Measurements from ENCODE around the gene TEX11. TPM values are rescaled to one million over a fixed set of nuclear protein-coding genes. Genes with fewer than 3 reads are reported as not detected.
"Not testable (repeated sequence)": the region's sequence is repeated elsewhere in the genome, so short reads cannot be mapped to it uniquely, and the experiment has no call there.

Gene TEX11
- total and polyA plus RNA-seq, 2 of the 13 experiments (the other 11 are each of a cell fraction or from before 2014, with no cell fraction given) = not detected

GRCh38 chrX:70727961-70728360 is 180.6 kb downstream of the TEX11 start:
- in situ Hi-C loops (cut with HindIII; ENCODE audit: extremely low pct_ligation_motif_present, low pct_unique_long_range_greater_than_20kb); FAIRE-seq; H3K79me2 ChIP-seq (ENCODE audit: insufficient read depth, low read length); CTCF ChIA-PET (ENCODE audit: low intra/inter-chr PET ratio, low total read pairs); DNase-seq (ENCODE audit: low spot score); H3K27ac ChIP-seq (ENCODE audit: extremely low read length, insufficient read depth, low read length); H3K36me3 ChIP-seq (replicated peaks in 1 of 2; ENCODE audit: control insufficient read depth in 1 of 2, insufficient read depth in 2 of 2, low read length in 2 of 2); intact Hi-C loops (cut with micrococcal nuclease; ENCODE audit: unreplicated experiment); H4K20me1 ChIP-seq (ENCODE audit: insufficient read depth, low read length); BruUV-seq (replicated peaks); ATAC-seq; H3K4me2 ChIP-seq (ENCODE audit: low read depth, low read length); POLR2A ChIA-PET; H3K27me3 ChIP-seq (ENCODE audit: control insufficient read depth in 1 of 2, insufficient read depth in 2 of 2, low read length in 2 of 2); H2AFZ ChIP-seq (ENCODE audit: low read length); H3K9me3 ChIP-seq (ENCODE audit: low read length); H3K4me1 ChIP-seq (ENCODE audit: insufficient read depth, low read length); H3K4me3 ChIP-seq (replicated peaks in 1 of 3; ENCODE audit: insufficient read depth in 1 of 3, low read depth in 2 of 3, low read length in 3 of 3); H3K9ac ChIP-seq (ENCODE audit: insufficient read depth, low read depth, low read length): not testable (repeated sequence)
- WGBS (ENCODE audit: low lambda C conversion rate) = no CpG with 5 or more reads among the region's 1 CpG

- no TSS peak for BruUV-seq (replicated peaks)
- in situ Hi-C loops (cut with HindIII; ENCODE audit: extremely low pct_ligation_motif_present, low pct_unique_long_range_greater_than_20kb) (no loop called here), intact Hi-C loops (cut with micrococcal nuclease; ENCODE audit: unreplicated experiment) (no loop called here)
- DNase-seq (ENCODE audit: low spot score) (no peak), ATAC-seq (no peak), FAIRE-seq (no peak)
- Histone ChIP-seq H3K4me3 (replicated peaks in 1 of 3; ENCODE audit: insufficient read depth in 1 of 3, low read depth in 2 of 3, low read length in 3 of 3) (no peak overlapping the region), H3K9ac (ENCODE audit: insufficient read depth, low read depth, low read length) (no peak overlapping the region), H3K27ac (ENCODE audit: extremely low read length, insufficient read depth, low read length) (no peak overlapping the region), H2AFZ (ENCODE audit: low read length) (no peak overlapping the region), H3K9me3 (ENCODE audit: low read length) (no peaks in the 10 kb centered on the region), H3K79me2 (ENCODE audit: insufficient read depth, low read length) (no peaks in the 10 kb centered on the region), H3K4me1 (ENCODE audit: insufficient read depth, low read length) (no peaks in the 10 kb centered on the region), H4K20me1 (ENCODE audit: insufficient read depth, low read length) (no peaks in the 10 kb centered on the region), H3K36me3 (replicated peaks in 1 of 2; ENCODE audit: control insufficient read depth in 1 of 2, insufficient read depth in 2 of 2, low read length in 2 of 2) (no peaks in the 10 kb centered on the region), H3K27me3 (ENCODE audit: control insufficient read depth in 1 of 2, insufficient read depth in 2 of 2, low read length in 2 of 2) (no peaks in the 10 kb centered on the region), H3K4me2 (ENCODE audit: low read depth, low read length) (no peak overlapping the region)
- ChIA-PET POLR2A (no interaction called here), CTCF (ENCODE audit: low intra/inter-chr PET ratio, low total read pairs) (no interaction called here)
- 0% methylated on average over 2 of the region's 2 CpGs for WGBS (ENCODE audit: low lambda C conversion rate)
- no peak for TF ChIP-seq STAT6 (CRISPR knock-in tag; IDR thresholded peaks at IDR 0.05; ENCODE audit: borderline replicate concordance)
- TF ChIP-seq HNRNPL (IDR thresholded peaks at IDR 0.05; ENCODE audit: low read depth, low read length) = no peak
- TF ChIP-seq SMAD1 (CRISPR knock-in tag; IDR thresholded peaks at IDR 0.05; ENCODE audit: borderline replicate concordance, low read depth) = no peak
- TF ChIP-seq RCOR2 (CRISPR knock-in tag; IDR thresholded peaks at IDR 0.05) = no peak
- no peak for TF ChIP-seq ZNF326 (CRISPR knock-in tag; IDR thresholded peaks at IDR 0.05; ENCODE audit: borderline replicate concordance)
- TF ChIP-seq SNAPC2 (CRISPR knock-in tag; IDR thresholded peaks at IDR 0.05) = no peak
- no peak for TF ChIP-seq HINFP (CRISPR knock-in tag; IDR thresholded peaks at IDR 0.05; ENCODE audit: low read depth)
- TF ChIP-seq ZBTB39 (CRISPR knock-in tag; IDR thresholded peaks at IDR 0.05) = no peak
- TF ChIP-seq HOXA5 (CRISPR knock-in tag; IDR thresholded peaks at IDR 0.05) = no peak
- no peak for TF ChIP-seq ZNF382 (CRISPR knock-in tag; IDR thresholded peaks at IDR 0.05; ENCODE audit: borderline replicate concordance)
- TF ChIP-seq ZNF431 (CRISPR knock-in tag; IDR thresholded peaks at IDR 0.05; ENCODE audit: borderline replicate concordance, low read depth) = no peak
- TF ChIP-seq MXD1 (CRISPR knock-in tag; IDR thresholded peaks at IDR 0.05) = no peak
Observed at GRCh38 chrX:70720721-70721120, 187.8 kb downstream of the TEX11 start.
